ENCODE results near the gene RPLP2. TPM values are rescaled to one million over a fixed set of nuclear protein-coding genes. Genes with fewer than 3 reads are reported as not detected.
A peak's percentile ranks its signal among the peaks of the same experiment; 100 is the strongest.

RPLP2 gene
- total RNA-seq, 1 experiment from 2014 or later, result 318 TPM

DNA sequence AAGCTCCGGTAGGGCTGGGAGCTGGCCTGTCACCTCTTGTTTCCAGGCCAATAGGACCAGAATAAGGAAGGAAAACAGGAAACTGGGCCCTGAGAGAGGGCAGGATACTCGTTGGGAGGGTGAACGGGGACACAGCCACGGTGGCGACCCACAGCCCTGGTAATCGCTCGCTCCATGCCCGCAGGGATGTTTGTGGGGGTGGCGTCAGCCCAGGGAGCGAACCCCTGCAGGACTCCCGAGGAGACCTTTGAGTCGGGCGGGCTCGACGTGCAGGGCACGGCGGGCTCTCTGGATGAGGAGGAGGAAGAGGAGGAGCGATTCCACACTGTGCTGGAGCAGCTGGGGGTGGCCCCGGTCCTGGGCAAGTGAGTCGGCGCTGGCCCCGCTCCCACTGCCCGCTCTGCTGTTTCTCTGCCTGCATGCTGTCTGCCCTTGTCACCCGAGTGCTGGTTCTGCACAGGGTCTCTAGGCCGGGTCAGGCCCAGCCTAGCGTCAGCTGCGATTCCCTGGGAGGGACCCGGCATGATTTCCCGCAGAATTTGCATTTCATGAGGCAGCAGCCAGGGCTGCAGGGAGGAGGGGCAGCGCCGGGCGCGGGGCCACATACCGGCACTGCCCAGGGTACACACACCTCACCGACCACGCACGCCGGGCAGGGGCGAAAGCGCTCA is 19.5 kb downstream of the RPLP2 start:
- in situ Hi-C loops (cut with HindIII; ENCODE audit: low pct_unique_long_range_greater_than_20kb, low sequenced_read_pairs), result no loop called here
- DNase-seq (ENCODE audit: low read depth), result peak; percentile 61

- in situ Hi-C loops (cut with HindIII; ENCODE audit: low pct_unique_long_range_greater_than_20kb, low sequenced_read_pairs), result no loop called here
- no peak for DNase-seq (ENCODE audit: low read depth)
These were observed 20.1 kb downstream of the RPLP2 start for GRCh38 chr11:829847-830294.

- in situ Hi-C loops (cut with HindIII; ENCODE audit: low pct_unique_long_range_greater_than_20kb, low sequenced_read_pairs), result no loop called here
- DNase-seq (ENCODE audit: low read depth), result peak; percentile 75
These were observed 20.7 kb downstream of the RPLP2 start for GRCh38 chr11:830295-831117.

- peak; percentile 51 for DNase-seq (ENCODE audit: low read depth)
- in situ Hi-C loops (cut with HindIII; ENCODE audit: low pct_unique_long_range_greater_than_20kb, low sequenced_read_pairs), result no loop called here
These were observed 21.5 kb downstream of the RPLP2 start for GRCh38 chr11:831118-831864.

GRCh38 chr11:831961-832528 is 22.3 kb downstream of the RPLP2 start:
- in situ Hi-C loops (cut with HindIII; ENCODE audit: low pct_unique_long_range_greater_than_20kb, low sequenced_read_pairs), result no loop called here
- DNase-seq (ENCODE audit: low read depth), result no peak

- peak; percentile 71 for DNase-seq (ENCODE audit: low read depth)
- in situ Hi-C loops (cut with HindIII; ENCODE audit: low pct_unique_long_range_greater_than_20kb, low sequenced_read_pairs), result no loop called here
These were observed 22.9 kb downstream of the RPLP2 start, which contains the start of gene CD151 for GRCh38 chr11:832529-833113. Gene CD151, plus strand, starts transcription at chr11:832952. Its CDS starts 3,118 bp downstream, at chr11:836070.

DNA sequence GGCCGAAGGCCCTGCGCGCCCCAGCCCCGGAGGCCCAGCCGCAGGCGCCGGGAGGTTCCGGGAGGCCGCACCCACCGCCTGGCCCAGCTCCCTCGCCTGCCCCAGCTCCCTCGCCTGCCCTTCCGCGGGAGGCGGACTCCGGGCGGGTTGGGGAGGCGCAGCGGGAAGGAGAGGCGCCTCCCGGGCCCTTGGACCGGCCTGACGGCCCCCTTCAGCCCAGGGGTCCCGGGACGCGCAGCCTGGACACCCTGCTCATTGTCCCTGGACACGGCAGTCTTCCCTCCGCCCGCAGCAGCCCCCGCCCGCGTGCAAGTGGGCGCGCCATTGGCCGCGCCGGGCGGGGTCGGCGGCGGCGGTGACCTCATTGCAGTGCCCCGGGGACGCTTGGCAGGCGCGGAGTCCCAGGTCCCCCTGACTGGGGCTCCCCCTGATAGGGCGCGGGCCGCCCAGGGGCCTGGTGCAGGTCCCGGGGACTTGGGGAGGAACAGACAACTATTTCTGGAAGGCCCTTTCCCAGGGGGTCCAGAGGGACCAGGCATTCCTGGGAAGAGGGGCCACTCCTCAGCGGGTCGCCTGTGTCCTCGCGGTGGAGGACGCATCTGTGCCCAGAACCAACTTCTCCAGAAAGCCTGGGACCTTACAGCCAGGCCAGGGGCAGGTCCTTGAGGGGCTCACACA is 23.5 kb downstream of the RPLP2 start:
- DNase-seq (ENCODE audit: low read depth), result peak; percentile 70
- in situ Hi-C loops (cut with HindIII; ENCODE audit: low pct_unique_long_range_greater_than_20kb, low sequenced_read_pairs), result no loop called here

DNA sequence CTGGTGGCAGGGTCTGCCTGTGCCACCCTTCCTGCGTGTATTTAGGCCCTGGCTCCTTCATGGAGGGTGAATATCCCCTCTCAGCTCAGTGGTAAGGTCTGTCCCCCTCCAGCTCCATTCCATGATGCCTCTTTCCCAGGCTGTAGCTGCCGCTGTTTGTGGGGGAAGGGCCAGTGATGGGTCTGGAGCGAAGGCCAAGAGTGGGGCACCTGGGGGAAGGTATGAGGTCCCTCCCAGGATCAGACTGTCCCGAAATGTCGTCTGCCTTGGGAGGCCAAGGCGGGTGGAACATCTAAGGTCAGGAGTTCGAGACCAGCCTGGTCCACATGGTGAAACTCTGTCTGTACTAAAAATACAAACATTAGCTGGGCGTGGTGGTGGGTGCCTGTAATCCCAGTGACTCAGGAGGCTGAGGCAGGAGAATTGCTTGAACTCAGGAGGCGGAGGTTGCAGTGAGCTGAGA is 24.1 kb downstream of the RPLP2 start:
- in situ Hi-C loops (cut with HindIII; ENCODE audit: low pct_unique_long_range_greater_than_20kb, low sequenced_read_pairs), result no loop called here
- DNase-seq (ENCODE audit: low read depth), result peak; percentile 55

GRCh38 chr11:834371-835316 is 24.9 kb downstream of the RPLP2 start:
- in situ Hi-C loops (cut with HindIII; ENCODE audit: low pct_unique_long_range_greater_than_20kb, low sequenced_read_pairs), result no loop called here
- DNase-seq (ENCODE audit: low read depth), result peak; percentile 98

GRCh38 chr11:836274-836673 is 26.5 kb downstream of the RPLP2 start:
- in situ Hi-C loops (cut with HindIII; ENCODE audit: low pct_unique_long_range_greater_than_20kb, low sequenced_read_pairs), result no loop called here
- no peak for DNase-seq (ENCODE audit: low read depth)

DNA sequence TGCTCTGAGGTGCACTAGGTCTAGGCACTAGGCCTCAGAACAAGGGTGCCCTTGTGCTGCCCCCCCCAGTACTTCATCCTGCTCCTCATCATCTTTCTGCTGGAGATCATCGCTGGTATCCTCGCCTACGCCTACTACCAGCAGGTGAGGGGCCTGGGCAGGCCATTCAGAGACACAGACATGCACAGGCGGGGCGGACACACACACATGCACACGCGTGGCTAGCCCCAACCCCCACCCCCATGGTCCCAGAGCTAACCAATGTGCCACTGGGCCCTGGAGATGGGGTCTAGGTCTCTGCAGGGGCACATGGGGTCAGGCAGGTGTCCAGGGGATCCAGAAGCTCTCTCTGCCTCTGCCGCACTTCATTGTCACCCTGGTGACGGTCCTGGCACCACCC is 26.9 kb downstream of the RPLP2 start:
- in situ Hi-C loops (cut with HindIII; ENCODE audit: low pct_unique_long_range_greater_than_20kb, low sequenced_read_pairs), result no loop called here
- no peak for DNase-seq (ENCODE audit: low read depth)

GRCh38 chr11:837189-837989 is 27.6 kb downstream of the RPLP2 start:
- in situ Hi-C loops (cut with HindIII; ENCODE audit: low pct_unique_long_range_greater_than_20kb, low sequenced_read_pairs), result no loop called here
- DNase-seq (ENCODE audit: low read depth), result no peak

GRCh38 chr11:837990-838307 is 28.2 kb downstream of the RPLP2 start:
- in situ Hi-C loops (cut with HindIII; ENCODE audit: low pct_unique_long_range_greater_than_20kb, low sequenced_read_pairs), result no loop called here
- no peak for DNase-seq (ENCODE audit: low read depth)

- in situ Hi-C loops (cut with HindIII; ENCODE audit: low pct_unique_long_range_greater_than_20kb, low sequenced_read_pairs), result no loop called here
- no peak for DNase-seq (ENCODE audit: low read depth)
These were observed 28.9 kb downstream of the RPLP2 start for GRCh38 chr11:838441-839279.

GRCh38 chr11:839280-839623 is 29.5 kb downstream of the RPLP2 start:
- in situ Hi-C loops (cut with HindIII; ENCODE audit: low pct_unique_long_range_greater_than_20kb, low sequenced_read_pairs), result no loop called here
- no peak for DNase-seq (ENCODE audit: low read depth)

Data from Caki2 (cell line).